ENCODE results near the gene BUB1B.
"Not testable (repeated sequence)": the region's sequence is repeated elsewhere in the genome, so short reads cannot be mapped to it uniquely, and the experiment has no call there.

BUB1B gene, protein sequence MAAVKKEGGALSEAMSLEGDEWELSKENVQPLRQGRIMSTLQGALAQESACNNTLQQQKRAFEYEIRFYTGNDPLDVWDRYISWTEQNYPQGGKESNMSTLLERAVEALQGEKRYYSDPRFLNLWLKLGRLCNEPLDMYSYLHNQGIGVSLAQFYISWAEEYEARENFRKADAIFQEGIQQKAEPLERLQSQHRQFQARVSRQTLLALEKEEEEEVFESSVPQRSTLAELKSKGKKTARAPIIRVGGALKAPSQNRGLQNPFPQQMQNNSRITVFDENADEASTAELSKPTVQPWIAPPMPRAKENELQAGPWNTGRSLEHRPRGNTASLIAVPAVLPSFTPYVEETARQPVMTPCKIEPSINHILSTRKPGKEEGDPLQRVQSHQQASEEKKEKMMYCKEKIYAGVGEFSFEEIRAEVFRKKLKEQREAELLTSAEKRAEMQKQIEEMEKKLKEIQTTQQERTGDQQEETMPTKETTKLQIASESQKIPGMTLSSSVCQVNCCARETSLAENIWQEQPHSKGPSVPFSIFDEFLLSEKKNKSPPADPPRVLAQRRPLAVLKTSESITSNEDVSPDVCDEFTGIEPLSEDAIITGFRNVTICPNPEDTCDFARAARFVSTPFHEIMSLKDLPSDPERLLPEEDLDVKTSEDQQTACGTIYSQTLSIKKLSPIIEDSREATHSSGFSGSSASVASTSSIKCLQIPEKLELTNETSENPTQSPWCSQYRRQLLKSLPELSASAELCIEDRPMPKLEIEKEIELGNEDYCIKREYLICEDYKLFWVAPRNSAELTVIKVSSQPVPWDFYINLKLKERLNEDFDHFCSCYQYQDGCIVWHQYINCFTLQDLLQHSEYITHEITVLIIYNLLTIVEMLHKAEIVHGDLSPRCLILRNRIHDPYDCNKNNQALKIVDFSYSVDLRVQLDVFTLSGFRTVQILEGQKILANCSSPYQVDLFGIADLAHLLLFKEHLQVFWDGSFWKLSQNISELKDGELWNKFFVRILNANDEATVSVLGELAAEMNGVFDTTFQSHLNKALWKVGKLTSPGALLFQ

GRCh38 chr15:40160689-40161688, at the start of gene BUB1B:
BUB1B (plus strand) TSS chr15:40161069; CDS start chr15:40161221, 152 bp downstream.
- Histone ChIP-seq H3K4me1 (ENCODE audit: control insufficient read depth, insufficient read depth, low read length) (peaks cover 31% of the 10 kb centered on the region), H3K4me3 (ENCODE audit: low read depth, low read length) (peak within 1 kb of the TSS; percentile 96), H3K36me3 (ENCODE audit: control insufficient read depth, insufficient read depth, low read length) (peaks cover 29% of the 10 kb centered on the region), H3K27ac (ENCODE audit: low read depth, low read length) (peak within 1 kb of the TSS; percentile 92), H3K9ac (ENCODE audit: low read depth, low read length) (peak within 1 kb of the TSS; percentile 92), H3K9me3 (ENCODE audit: control insufficient read depth, insufficient read depth, low read length) (no peaks in the 10 kb centered on the region), H3K27me3 (ENCODE audit: control insufficient read depth, insufficient read depth, low read length) (no peaks in the 10 kb centered on the region)

DNA sequence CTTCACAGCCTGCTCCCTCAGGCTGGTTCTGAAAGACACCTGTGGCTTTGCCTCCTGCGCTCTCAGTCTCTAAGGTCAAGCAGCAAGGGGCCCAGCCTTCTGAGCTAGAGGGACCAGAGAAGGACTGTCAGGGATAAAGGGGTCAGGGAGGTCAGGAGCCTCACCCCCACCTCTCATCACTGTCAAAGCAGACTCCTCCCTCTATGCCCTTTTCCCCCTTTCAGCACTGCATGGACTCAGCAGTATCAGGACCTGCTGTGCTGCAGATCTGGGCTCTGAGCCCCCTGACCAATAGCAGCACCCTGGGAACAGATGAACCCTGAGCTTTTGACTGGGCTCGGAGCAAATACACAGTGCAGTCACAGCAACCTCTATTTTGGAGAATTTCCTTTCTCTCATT, 49.0 kb upstream of the BUB1B start:
- Histone ChIP-seq H3K27me3 (ENCODE audit: control insufficient read depth, insufficient read depth, low read length) (0 out of 2 replicates have a peak, but pooled peaks cover 5% of the 10 kb centered on the region), H3K9me3 (ENCODE audit: control insufficient read depth, insufficient read depth, low read length) (no peaks in the 10 kb centered on the region), H3K4me1 (ENCODE audit: control insufficient read depth, insufficient read depth, low read length) (peaks cover 23% of the 10 kb centered on the region), H3K36me3 (ENCODE audit: control insufficient read depth, insufficient read depth, low read length) (no peaks in the 10 kb centered on the region), H3K9ac (ENCODE audit: low read depth, low read length) (no peak overlapping the region), H3K27ac (ENCODE audit: low read depth, low read length) (peak overlapping the region; percentile 46), H3K4me3 (ENCODE audit: low read depth, low read length) (no peak overlapping the region)

GRCh38 chr15:40112789-40113188, 48.1 kb upstream of the BUB1B start:
- Histone ChIP-seq H3K9ac (ENCODE audit: low read depth, low read length) (no peak overlapping the region), H3K27ac (ENCODE audit: low read depth, low read length) (no peak overlapping the region), H3K4me1 (ENCODE audit: control insufficient read depth, insufficient read depth, low read length) (peaks cover 14% of the 10 kb centered on the region), H3K36me3 (ENCODE audit: control insufficient read depth, insufficient read depth, low read length) (no peaks in the 10 kb centered on the region), H3K4me3 (ENCODE audit: low read depth, low read length) (no peak overlapping the region), H3K9me3 (ENCODE audit: control insufficient read depth, insufficient read depth, low read length) (no peaks in the 10 kb centered on the region), H3K27me3 (ENCODE audit: control insufficient read depth, insufficient read depth, low read length) (0 out of 2 replicates have a peak, but pooled peaks cover under 1% of the 10 kb centered on the region)

- Histone ChIP-seq H3K36me3 (ENCODE audit: control insufficient read depth, insufficient read depth, low read length) (no peaks in the 10 kb centered on the region), H3K4me3 (ENCODE audit: low read depth, low read length) (no peak overlapping the region), H3K9me3 (ENCODE audit: control insufficient read depth, insufficient read depth, low read length) (no peaks in the 10 kb centered on the region), H3K27me3 (ENCODE audit: control insufficient read depth, insufficient read depth, low read length) (no peaks in the 10 kb centered on the region), H3K4me1 (ENCODE audit: control insufficient read depth, insufficient read depth, low read length) (peaks cover 12% of the 10 kb centered on the region), H3K9ac (ENCODE audit: low read depth, low read length) (no peak overlapping the region), H3K27ac (ENCODE audit: low read depth, low read length) (no peak overlapping the region)
Measured at GRCh38 chr15:40114218-40114617, 46.7 kb upstream of the BUB1B start.

DNA sequence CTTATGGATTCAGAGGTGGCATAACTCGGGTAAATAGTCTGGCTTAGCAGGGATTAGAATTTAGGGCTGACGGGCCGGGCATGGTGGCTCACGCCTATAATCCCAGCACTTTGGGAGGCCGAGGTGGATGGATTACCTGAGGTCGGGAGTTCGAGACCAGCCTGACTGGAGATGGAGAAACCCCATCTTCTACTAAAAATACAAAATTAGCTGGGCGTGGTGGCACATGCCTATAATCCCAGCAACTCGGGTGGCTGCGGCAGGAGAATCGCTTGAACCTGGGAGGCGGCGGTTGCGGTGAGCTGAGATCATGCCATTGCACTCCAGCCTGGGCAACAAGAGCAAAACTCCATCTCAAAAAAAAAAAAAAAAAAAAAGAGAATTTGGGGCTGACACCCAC, 45.8 kb upstream of the BUB1B start:
- peaks cover 12% of the 10 kb centered on the region for H3K4me1 ChIP-seq (ENCODE audit: control insufficient read depth, insufficient read depth, low read length)
- not testable (repeated sequence) for H3K27me3 ChIP-seq (ENCODE audit: control insufficient read depth, insufficient read depth, low read length); H3K9ac ChIP-seq (ENCODE audit: low read depth, low read length); H3K4me3 ChIP-seq (ENCODE audit: low read depth, low read length); H3K9me3 ChIP-seq (ENCODE audit: control insufficient read depth, insufficient read depth, low read length); H3K27ac ChIP-seq (ENCODE audit: low read depth, low read length); H3K36me3 ChIP-seq (ENCODE audit: control insufficient read depth, insufficient read depth, low read length)

- no peaks in the 10 kb centered on the region for H3K36me3 ChIP-seq (ENCODE audit: control insufficient read depth, insufficient read depth, low read length)
- no peak overlapping the region for H3K9ac ChIP-seq (ENCODE audit: low read depth, low read length)
- no peaks in the 10 kb centered on the region for H3K27me3 ChIP-seq (ENCODE audit: control insufficient read depth, insufficient read depth, low read length)
- no peaks in the 10 kb centered on the region for H3K9me3 ChIP-seq (ENCODE audit: control insufficient read depth, insufficient read depth, low read length)
- peaks cover 12% of the 10 kb centered on the region for H3K4me1 ChIP-seq (ENCODE audit: control insufficient read depth, insufficient read depth, low read length)
- H3K27ac ChIP-seq (ENCODE audit: low read depth, low read length), result no peak overlapping the region
- no peak overlapping the region for H3K4me3 ChIP-seq (ENCODE audit: low read depth, low read length)
Measured at GRCh38 chr15:40115670-40116093, 45.2 kb upstream of the BUB1B start.

GRCh38 chr15:40118473-40118872, 42.4 kb upstream of the BUB1B start:
- H3K4me3 ChIP-seq (ENCODE audit: low read depth, low read length), result no peak overlapping the region

GRCh38 chr15:40121911-40122638, 38.8 kb upstream of the BUB1B start:
- H3K9ac ChIP-seq (ENCODE audit: low read depth, low read length), result no peak overlapping the region
- no peaks in the 10 kb centered on the region for H3K36me3 ChIP-seq (ENCODE audit: control insufficient read depth, insufficient read depth, low read length)
- no peak overlapping the region for H3K4me3 ChIP-seq (ENCODE audit: low read depth, low read length)
- no peaks in the 10 kb centered on the region for H3K27me3 ChIP-seq (ENCODE audit: control insufficient read depth, insufficient read depth, low read length)
- peaks cover 23% of the 10 kb centered on the region for H3K4me1 ChIP-seq (ENCODE audit: control insufficient read depth, insufficient read depth, low read length)
- H3K9me3 ChIP-seq (ENCODE audit: control insufficient read depth, insufficient read depth, low read length), result no peaks in the 10 kb centered on the region
- no peak overlapping the region for H3K27ac ChIP-seq (ENCODE audit: low read depth, low read length)

More at GRCh38 chr15:40118473-40118872, 42.4 kb upstream of the BUB1B start:
- Histone ChIP-seq H3K36me3 (ENCODE audit: control insufficient read depth, insufficient read depth, low read length) (no peaks in the 10 kb centered on the region), H3K4me1 (ENCODE audit: control insufficient read depth, insufficient read depth, low read length) (peaks cover 12% of the 10 kb centered on the region), H3K9ac (ENCODE audit: low read depth, low read length) (no peak overlapping the region), H3K27ac (ENCODE audit: low read depth, low read length) (no peak overlapping the region), H3K9me3 (ENCODE audit: control insufficient read depth, insufficient read depth, low read length) (no peaks in the 10 kb centered on the region), H3K27me3 (ENCODE audit: control insufficient read depth, insufficient read depth, low read length) (no peaks in the 10 kb centered on the region)

DNA sequence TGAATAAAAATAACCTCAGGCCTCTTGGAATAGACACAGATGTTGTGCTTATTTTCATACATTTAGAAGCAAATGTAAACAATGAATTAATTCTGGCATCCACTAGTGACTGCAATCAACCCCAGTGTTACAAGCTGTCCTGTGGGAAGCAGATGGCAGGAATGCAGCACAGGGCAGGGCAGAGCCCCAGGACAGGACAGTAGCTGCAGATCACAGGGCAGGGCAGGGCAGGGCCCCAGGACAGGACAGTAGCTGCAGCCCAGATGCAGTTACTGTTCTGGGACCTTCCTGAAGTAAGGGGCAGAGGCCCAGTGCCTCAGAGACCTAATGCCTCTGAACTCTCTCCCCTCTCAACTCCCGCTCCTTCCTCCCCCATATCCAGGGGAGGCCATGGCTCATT, 37.9 kb upstream of the BUB1B start:
- not testable (repeated sequence) for H3K36me3 ChIP-seq (ENCODE audit: control insufficient read depth, insufficient read depth, low read length); H3K27me3 ChIP-seq (ENCODE audit: control insufficient read depth, insufficient read depth, low read length); H3K27ac ChIP-seq (ENCODE audit: low read depth, low read length); H3K9ac ChIP-seq (ENCODE audit: low read depth, low read length); H3K4me3 ChIP-seq (ENCODE audit: low read depth, low read length); H3K9me3 ChIP-seq (ENCODE audit: control insufficient read depth, insufficient read depth, low read length)
- peaks cover 23% of the 10 kb centered on the region for H3K4me1 ChIP-seq (ENCODE audit: control insufficient read depth, insufficient read depth, low read length)
